Dendritic cell treated with granulocyte-macrophage colony-stimulating factor and Interleukin-4, amounts not matched to agents 40 ng/mL and 50 ng/mL, for 4 days (primary cell): ENCODE measurements around the gene TWF2.
"Not testable (repeated sequence)": the region's sequence is repeated elsewhere in the genome, so short reads cannot be mapped to it uniquely, and the experiment has no call there.

Experiments used
- H3K27ac Mint-ChIP-seq: one replicate; pipeline ENCODE4 v1.8.0; 2022; ENCODE audit warnings: mild to moderate bottlenecking, mixed read lengths
- H3K27me3 Mint-ChIP-seq: one replicate; pipeline ENCODE4 v1.8.0; 2022; ENCODE audit warnings: mild to moderate bottlenecking, mixed read lengths
- H3K36me3 Mint-ChIP-seq: one replicate; pipeline ENCODE4 v1.8.0; 2022; ENCODE audit warnings: low read depth, mixed read lengths
- H3K4me1 Mint-ChIP-seq: one replicate; pipeline ENCODE4 v1.8.0; 2022; ENCODE audit warnings: low read depth, mixed read lengths
- H3K4me3 Mint-ChIP-seq: one replicate; pipeline ENCODE4 v1.8.0; 2022; ENCODE audit warnings: mild to moderate bottlenecking, moderate library complexity, mixed read lengths
- H3K9me3 Mint-ChIP-seq: one replicate; pipeline ENCODE4 v1.8.0; 2022; ENCODE audit warnings: mixed read lengths
- intact Hi-C: fragments of 100-400 bp; cut with micrococcal nuclease; formaldehyde crosslinking; loops from one replicate; pipeline ENCODE4 v1.15.0; 2022

Gene TWF2

GRCh38 chr3:52272831-52273230, 33.9 kb upstream of the TWF2 start:
- peaks cover 81% of the 10 kb centered on the region for H3K36me3 Mint-ChIP-seq
- intact Hi-C loops, result no loop called here
- no peak overlapping the region for H3K4me3 Mint-ChIP-seq

GRCh38 chr3:52272172-52272571, 33.2 kb upstream of the TWF2 start:
- H3K9me3 Mint-ChIP-seq, H3K27me3 Mint-ChIP-seq: not testable (repeated sequence)

More at GRCh38 chr3:52272831-52273230, 33.9 kb upstream of the TWF2 start:
- H3K4me1 Mint-ChIP-seq, result peaks cover 86% of the 10 kb centered on the region
- H3K27me3 Mint-ChIP-seq, result no peaks in the 10 kb centered on the region
- no peaks in the 10 kb centered on the region for H3K9me3 Mint-ChIP-seq
- H3K27ac Mint-ChIP-seq, result peak overlapping the region; percentile 86

GRCh38 chr3:52270252-52270754, 31.3 kb upstream of the TWF2 start:
- H3K4me3 Mint-ChIP-seq, result peak overlapping the region; percentile 32
- H3K4me1 Mint-ChIP-seq, result peaks cover 71% of the 10 kb centered on the region
- H3K27ac Mint-ChIP-seq, result peak overlapping the region; percentile 86
- no peaks in the 10 kb centered on the region for H3K9me3 Mint-ChIP-seq
- no peaks in the 10 kb centered on the region for H3K27me3 Mint-ChIP-seq
- H3K36me3 Mint-ChIP-seq, result peaks cover 81% of the 10 kb centered on the region
- intact Hi-C loops, result no loop called here

More at GRCh38 chr3:52272172-52272571, 33.2 kb upstream of the TWF2 start:
- H3K4me3 Mint-ChIP-seq, result peak overlapping the region; percentile 20
- intact Hi-C loops, result not testable (repeated sequence)
- H3K36me3 Mint-ChIP-seq, result peaks cover 81% of the 10 kb centered on the region
- H3K27ac Mint-ChIP-seq, result peak overlapping the region; percentile 86
- peaks cover 89% of the 10 kb centered on the region for H3K4me1 Mint-ChIP-seq

DNA sequence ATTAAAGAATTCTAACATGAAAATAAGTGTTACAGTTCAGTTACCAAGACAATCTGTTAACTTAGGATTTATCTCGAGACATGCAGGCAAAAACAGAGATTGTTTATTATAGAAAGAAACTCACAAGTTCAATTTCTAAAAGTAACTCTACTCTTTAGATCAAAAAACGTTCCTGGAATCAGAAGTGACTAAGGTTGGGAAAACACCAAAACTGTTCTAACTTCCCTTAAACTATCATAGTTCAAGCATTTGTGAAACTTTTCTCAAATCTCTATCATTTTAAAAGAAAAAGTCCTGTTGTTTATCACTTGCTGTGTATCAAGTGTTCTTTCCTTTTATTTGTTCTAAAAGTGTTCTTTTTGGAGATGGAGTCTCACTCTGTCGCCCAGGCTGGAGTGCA, 30.8 kb upstream of the TWF2 start:
- H3K4me1 Mint-ChIP-seq, result peaks cover 70% of the 10 kb centered on the region
- no peaks in the 10 kb centered on the region for H3K9me3 Mint-ChIP-seq
- H3K27ac Mint-ChIP-seq, result peak overlapping the region; percentile 86
- peaks cover 81% of the 10 kb centered on the region for H3K36me3 Mint-ChIP-seq
- H3K4me3 Mint-ChIP-seq, result peak overlapping the region; percentile 32
- no peaks in the 10 kb centered on the region for H3K27me3 Mint-ChIP-seq
- intact Hi-C loops, result no loop called here

DNA sequence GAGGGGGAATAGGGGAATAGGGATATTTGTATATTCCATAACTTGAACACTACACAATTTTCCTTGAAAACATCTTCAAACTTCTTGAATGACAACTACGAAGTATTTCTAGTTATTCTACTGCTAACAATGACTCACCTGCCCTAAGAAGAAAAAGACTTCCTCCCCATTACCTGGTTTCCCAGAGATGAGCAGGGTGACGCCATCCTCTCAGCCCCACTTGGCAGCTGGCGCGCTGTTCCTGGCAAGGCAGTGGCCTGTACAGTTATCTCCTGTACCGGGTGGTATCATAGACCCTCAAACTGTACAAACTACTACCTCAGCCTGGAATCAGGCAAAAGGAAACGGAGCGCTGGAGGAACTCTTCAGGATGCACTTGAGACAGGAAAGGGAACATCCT, 29.1 kb upstream of the TWF2 start:
- Mint-ChIP-seq H3K36me3 (peaks cover 81% of the 10 kb centered on the region), H3K27ac (peak overlapping the region; percentile 86), H3K27me3 (no peaks in the 10 kb centered on the region), H3K9me3 (no peaks in the 10 kb centered on the region), H3K4me1 (peaks cover 70% of the 10 kb centered on the region), H3K4me3 (no peak overlapping the region)
- intact Hi-C loops, result no loop called here

GRCh38 chr3:52265387-52265786, 26.4 kb upstream of the TWF2 start:
- no peaks in the 10 kb centered on the region for H3K9me3 Mint-ChIP-seq
- H3K4me1 Mint-ChIP-seq, result peaks cover 50% of the 10 kb centered on the region
- H3K36me3 Mint-ChIP-seq, result peaks cover 93% of the 10 kb centered on the region
- H3K4me3 Mint-ChIP-seq, result no peak overlapping the region
- H3K27me3 Mint-ChIP-seq, result no peaks in the 10 kb centered on the region
- intact Hi-C loops, result no loop called here
- H3K27ac Mint-ChIP-seq, result no peak overlapping the region

- intact Hi-C loops, result no loop called here
- peaks cover 100% of the 10 kb centered on the region for H3K36me3 Mint-ChIP-seq
- H3K4me3 Mint-ChIP-seq, result no peak overlapping the region
- H3K9me3 Mint-ChIP-seq, result no peaks in the 10 kb centered on the region
- peaks cover 45% of the 10 kb centered on the region for H3K4me1 Mint-ChIP-seq
- H3K27me3 Mint-ChIP-seq, result no peaks in the 10 kb centered on the region
- H3K27ac Mint-ChIP-seq, result no peak overlapping the region
These were observed 23.5 kb upstream of the TWF2 start for GRCh38 chr3:52262447-52262846.

DNA sequence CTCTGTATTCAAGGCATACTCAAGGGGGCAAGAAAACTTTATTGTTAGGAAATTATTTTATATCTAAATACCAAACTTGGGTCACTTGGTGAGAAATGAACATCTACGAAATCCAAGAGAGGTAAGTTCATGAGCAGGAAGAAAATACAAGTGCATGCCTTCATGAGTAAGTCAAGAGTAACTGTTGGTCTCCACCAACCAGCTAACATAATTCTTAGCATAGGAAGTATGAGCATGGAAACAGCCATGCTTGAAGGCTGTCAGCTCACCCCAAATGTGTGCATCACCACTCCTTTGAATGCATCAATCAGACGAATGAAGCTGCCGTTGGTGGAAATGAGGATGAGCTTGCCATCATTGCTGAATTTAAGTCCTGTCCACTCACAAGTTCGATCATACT, 20.5 kb upstream of the TWF2 start:
- Mint-ChIP-seq H3K27me3 (no peaks in the 10 kb centered on the region), H3K4me3 (no peak overlapping the region), H3K27ac (no peak overlapping the region), H3K4me1 (peaks cover 64% of the 10 kb centered on the region), H3K36me3 (peaks cover 100% of the 10 kb centered on the region), H3K9me3 (no peaks in the 10 kb centered on the region)
- intact Hi-C loops, result no loop called here

GRCh38 chr3:52259035-52259434, 20.1 kb upstream of the TWF2 start:
- H3K27ac Mint-ChIP-seq, result no peak overlapping the region
- intact Hi-C loops, result no loop called here
- no peaks in the 10 kb centered on the region for H3K27me3 Mint-ChIP-seq
- H3K9me3 Mint-ChIP-seq, result no peaks in the 10 kb centered on the region
- no peak overlapping the region for H3K4me3 Mint-ChIP-seq
- peaks cover 64% of the 10 kb centered on the region for H3K4me1 Mint-ChIP-seq
- H3K36me3 Mint-ChIP-seq, result peaks cover 100% of the 10 kb centered on the region

DNA sequence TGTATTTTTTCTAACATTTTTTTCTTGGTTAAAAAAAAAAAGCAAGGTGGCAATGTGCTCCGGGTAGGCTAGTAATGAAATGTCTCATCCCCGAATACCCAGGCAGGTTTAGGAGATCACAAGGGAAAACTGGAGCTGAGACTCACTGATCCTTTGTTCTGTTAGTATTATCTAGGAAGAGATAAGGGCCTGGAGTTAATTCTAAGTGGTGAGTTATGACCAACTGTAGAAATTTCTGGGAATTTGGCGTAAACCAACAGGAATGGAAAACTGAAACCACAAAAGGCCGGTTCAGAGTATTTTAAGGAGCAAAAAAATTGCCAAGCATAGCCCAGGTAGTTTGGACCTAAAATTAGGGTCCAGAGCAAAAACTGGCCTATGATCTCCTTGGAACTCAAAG, 19.0 kb upstream of the TWF2 start:
- peak overlapping the region; percentile 55 for H3K27ac Mint-ChIP-seq
- H3K36me3 Mint-ChIP-seq, result peaks cover 100% of the 10 kb centered on the region
- H3K4me3 Mint-ChIP-seq, result no peak overlapping the region
- H3K4me1 Mint-ChIP-seq, result peaks cover 64% of the 10 kb centered on the region
- no peaks in the 10 kb centered on the region for H3K27me3 Mint-ChIP-seq
- no peaks in the 10 kb centered on the region for H3K9me3 Mint-ChIP-seq
- intact Hi-C loops, result no loop called here

DNA sequence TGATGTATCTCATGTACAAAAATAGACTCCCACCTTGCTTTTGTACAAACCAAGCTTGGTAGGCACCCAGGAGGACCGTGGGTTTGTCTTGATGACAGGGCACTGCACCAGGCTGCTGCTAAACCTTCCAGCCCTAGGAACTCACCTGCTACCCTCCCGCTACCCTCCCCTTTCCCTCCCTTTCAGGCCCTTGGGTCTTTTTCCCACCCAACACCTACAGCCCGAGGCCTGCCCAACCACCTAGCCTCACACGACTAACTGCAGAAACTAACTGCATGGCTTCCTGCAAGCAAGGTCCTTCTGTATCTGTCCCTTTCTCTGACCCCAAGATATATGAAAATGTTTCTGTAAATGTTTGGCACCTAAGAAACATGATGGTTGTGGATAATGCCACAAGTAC, 17.7 kb upstream of the TWF2 start:
- H3K4me3 Mint-ChIP-seq, result no peak overlapping the region
- H3K27me3 Mint-ChIP-seq, result no peaks in the 10 kb centered on the region
- H3K4me1 Mint-ChIP-seq, result peaks cover 72% of the 10 kb centered on the region
- no peak overlapping the region for H3K27ac Mint-ChIP-seq
- no peaks in the 10 kb centered on the region for H3K9me3 Mint-ChIP-seq
- intact Hi-C loops, result no loop called here
- peaks cover 100% of the 10 kb centered on the region for H3K36me3 Mint-ChIP-seq

DNA sequence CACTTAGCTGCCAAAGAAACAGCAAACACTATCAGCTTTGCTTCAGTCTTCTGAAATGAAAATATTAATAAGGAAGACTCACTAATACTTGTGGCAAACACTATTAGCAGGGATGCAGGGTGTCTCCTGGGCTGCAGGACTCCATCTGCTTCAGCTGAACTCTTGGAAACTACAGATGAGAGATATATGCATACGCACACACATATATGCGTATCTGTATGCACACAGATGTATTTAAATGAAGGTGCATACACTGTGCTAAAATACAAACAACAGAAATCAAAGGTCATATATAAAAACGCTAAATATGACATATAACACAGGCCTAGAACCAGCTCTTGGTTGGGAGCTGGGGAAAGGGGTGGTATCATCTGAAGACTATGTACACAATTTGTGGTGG, 17.2 kb upstream of the TWF2 start:
- Mint-ChIP-seq H3K27me3 (no peaks in the 10 kb centered on the region), H3K4me1 (peaks cover 72% of the 10 kb centered on the region), H3K9me3 (no peaks in the 10 kb centered on the region), H3K36me3 (peaks cover 100% of the 10 kb centered on the region), H3K27ac (peak overlapping the region; percentile 96), H3K4me3 (no peak overlapping the region)
- intact Hi-C loops, result no loop called here

DNA sequence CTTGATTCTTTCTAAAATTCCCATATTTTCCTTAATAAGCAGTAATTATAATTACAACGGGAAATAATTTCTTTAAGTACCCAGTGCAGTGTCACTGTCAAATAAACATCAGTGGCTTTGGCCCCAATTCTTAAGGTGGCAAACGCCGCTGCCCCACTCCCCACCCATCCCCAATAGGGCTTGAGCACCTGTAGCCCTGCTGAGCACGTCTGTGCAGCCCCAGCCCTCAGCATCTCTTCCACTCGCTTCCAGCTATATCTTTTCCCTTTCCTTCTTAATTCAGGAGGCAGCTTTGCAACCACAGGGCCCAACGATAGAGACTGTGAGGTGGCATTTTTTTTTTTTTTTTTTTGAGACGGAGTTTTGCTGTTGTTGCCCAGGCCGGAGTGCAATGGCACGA, 15.7 kb upstream of the TWF2 start:
- no peaks in the 10 kb centered on the region for H3K9me3 Mint-ChIP-seq
- peaks cover 86% of the 10 kb centered on the region for H3K4me1 Mint-ChIP-seq
- intact Hi-C loops, result no loop called here
- peak overlapping the region; percentile 96 for H3K27ac Mint-ChIP-seq
- no peaks in the 10 kb centered on the region for H3K27me3 Mint-ChIP-seq
- no peak overlapping the region for H3K4me3 Mint-ChIP-seq
- H3K36me3 Mint-ChIP-seq, result peaks cover 100% of the 10 kb centered on the region

DNA sequence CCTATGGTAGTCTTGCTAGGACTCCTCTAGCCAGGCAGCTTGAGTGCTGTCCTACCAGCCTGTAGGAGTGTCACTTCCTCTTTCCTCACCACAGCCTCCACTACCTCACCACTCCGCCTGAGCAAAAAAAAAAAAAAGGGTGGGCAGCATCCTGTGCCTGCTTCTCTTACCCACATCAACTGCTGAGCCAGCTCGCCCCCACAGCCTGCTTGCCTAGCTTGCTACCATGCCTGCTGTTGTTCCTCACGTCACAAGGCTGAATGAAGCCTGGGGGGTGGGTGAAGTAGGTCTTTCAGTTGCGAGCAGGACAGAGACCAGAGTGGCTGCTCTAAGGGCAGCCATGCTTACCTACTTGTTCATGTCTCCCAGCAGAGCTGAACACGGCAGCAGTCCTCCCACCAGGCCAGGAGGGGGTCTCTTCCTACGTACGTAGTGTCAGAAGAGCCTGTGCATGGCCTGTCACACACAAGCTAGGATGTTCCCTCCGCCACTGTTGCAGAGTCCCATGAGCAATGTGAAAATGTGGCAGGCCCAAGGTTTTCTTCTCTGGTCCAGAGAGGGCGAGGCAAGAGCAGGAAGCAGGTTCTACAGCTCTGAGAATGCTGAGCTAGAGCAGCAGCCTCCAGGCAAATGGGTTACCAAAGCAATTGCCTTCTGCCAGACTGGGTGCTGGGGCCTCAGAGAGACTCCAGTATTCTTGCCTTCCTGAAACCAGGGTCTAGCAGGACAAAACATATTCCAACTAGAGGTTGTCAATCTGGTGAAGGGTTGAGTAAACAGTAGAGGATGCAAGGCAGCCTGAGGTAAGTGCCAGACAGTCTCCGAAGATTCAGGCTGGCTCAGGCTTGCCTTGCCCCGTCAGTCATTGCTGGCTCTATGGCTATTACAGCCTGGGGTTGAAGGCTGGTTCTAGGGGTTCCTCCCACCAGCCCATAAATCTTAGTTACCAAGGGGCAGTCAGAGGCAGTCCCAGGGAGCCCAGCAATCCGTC, 14.7 kb upstream of the TWF2 start:
- intact Hi-C loops, result no loop called here
- no peaks in the 10 kb centered on the region for H3K27me3 Mint-ChIP-seq
- H3K36me3 Mint-ChIP-seq, result peaks cover 100% of the 10 kb centered on the region
- H3K27ac Mint-ChIP-seq, result peak overlapping the region; percentile 96
- H3K4me1 Mint-ChIP-seq, result peaks cover 92% of the 10 kb centered on the region
- H3K4me3 Mint-ChIP-seq, result peak overlapping the region; percentile 55
- no peaks in the 10 kb centered on the region for H3K9me3 Mint-ChIP-seq
